Measurements from ENCODE around the gene CDC37L1.

GRCh38 chr9:4700932-4701331 is 21.6 kb downstream of the CDC37L1 start:
- TF ChIP-seq CTCF (IDR thresholded peaks at IDR 0.05) (no peak), ZFX (IDR thresholded peaks at IDR 0.05; ENCODE audit: borderline replicate concordance) (no peak)
